OCI-LY1 (cell line): ENCODE data around the gene LYPD8.

Experiments
- EZH2 ChIP-seq: fragments of 200-600 bp; sonication (generic), shearing (Covaris generic); IDR thresholded peaks from 2 replicates; pipeline ENCODE4 v1.8.0; 2017; ENCODE audit warnings: borderline replicate concordance, mixed run types, mild to moderate bottlenecking, antibody characterized with exemption, low read length, moderate library complexity, mixed read lengths
- TF ChIP-seq, protein P1 (sequence below): fragments of 200-600 bp; sonication (generic), shearing (Covaris generic); IDR thresholded peaks from 2 replicates; pipeline ENCODE4 v1.5.1; 2017; ENCODE audit warnings: mild to moderate bottlenecking, antibody characterized with exemption, low read length, moderate library complexity, mixed read lengths

DNA sequence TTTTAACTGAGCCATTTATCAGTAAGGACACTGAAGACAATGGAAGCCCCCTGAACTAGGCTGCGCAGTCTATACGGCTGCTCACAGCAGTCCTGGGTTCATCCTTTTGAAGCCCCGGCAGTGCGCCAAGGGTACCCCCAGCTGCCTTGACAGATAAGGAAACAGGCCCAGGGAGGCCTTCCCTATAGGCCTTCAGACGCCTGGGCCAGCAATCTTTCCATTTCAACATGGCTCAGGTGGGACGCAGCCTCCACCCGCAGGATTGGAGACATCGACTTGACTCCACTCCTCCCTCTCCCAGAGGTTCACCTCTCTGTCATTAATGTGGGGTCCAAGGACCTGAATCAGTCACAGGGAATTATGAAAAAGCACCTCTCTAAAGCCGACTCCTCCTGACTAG is 2.8 kb upstream of the LYPD8 start:
- no peak for TF ChIP-seq EZH2
- TF ChIP-seq, protein P1, sequence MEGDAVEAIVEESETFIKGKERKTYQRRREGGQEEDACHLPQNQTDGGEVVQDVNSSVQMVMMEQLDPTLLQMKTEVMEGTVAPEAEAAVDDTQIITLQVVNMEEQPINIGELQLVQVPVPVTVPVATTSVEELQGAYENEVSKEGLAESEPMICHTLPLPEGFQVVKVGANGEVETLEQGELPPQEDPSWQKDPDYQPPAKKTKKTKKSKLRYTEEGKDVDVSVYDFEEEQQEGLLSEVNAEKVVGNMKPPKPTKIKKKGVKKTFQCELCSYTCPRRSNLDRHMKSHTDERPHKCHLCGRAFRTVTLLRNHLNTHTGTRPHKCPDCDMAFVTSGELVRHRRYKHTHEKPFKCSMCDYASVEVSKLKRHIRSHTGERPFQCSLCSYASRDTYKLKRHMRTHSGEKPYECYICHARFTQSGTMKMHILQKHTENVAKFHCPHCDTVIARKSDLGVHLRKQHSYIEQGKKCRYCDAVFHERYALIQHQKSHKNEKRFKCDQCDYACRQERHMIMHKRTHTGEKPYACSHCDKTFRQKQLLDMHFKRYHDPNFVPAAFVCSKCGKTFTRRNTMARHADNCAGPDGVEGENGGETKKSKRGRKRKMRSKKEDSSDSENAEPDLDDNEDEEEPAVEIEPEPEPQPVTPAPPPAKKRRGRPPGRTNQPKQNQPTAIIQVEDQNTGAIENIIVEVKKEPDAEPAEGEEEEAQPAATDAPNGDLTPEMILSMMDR: no peak
